ENCODE results near the gene ADARB2.

Gene ADARB2

GRCh38 chr10:1596482-1597099, 140.7 kb downstream of the ADARB2 start:
- in situ Hi-C loops (cut with MboI; ENCODE audit: low sequenced_read_pairs, unreplicated experiment), result no loop called here
- no peak for DNase-seq (ENCODE audit: low spot score)

GRCh38 chr10:1595726-1596125, 141.6 kb downstream of the ADARB2 start:
- DNase-seq (ENCODE audit: low spot score), result no peak
- in situ Hi-C loops (cut with MboI; ENCODE audit: low sequenced_read_pairs, unreplicated experiment), result no loop called here
- no peak for TF ChIP-seq CTCF (IDR thresholded peaks at IDR 0.05; ENCODE audit: borderline replicate concordance, control extremely low read depth, extremely low read depth, insufficient read depth, missing control alignments)

More at GRCh38 chr10:1596482-1597099, 140.7 kb downstream of the ADARB2 start:
- no peak for TF ChIP-seq CTCF (IDR thresholded peaks at IDR 0.05; ENCODE audit: borderline replicate concordance, control extremely low read depth, extremely low read depth, insufficient read depth, missing control alignments)

GRCh38 chr10:1595242-1595600, 142.1 kb downstream of the ADARB2 start:
- DNase-seq (ENCODE audit: low spot score), result no peak
- in situ Hi-C loops (cut with MboI; ENCODE audit: low sequenced_read_pairs, unreplicated experiment), result no loop called here
- no peak for TF ChIP-seq CTCF (IDR thresholded peaks at IDR 0.05; ENCODE audit: borderline replicate concordance, control extremely low read depth, extremely low read depth, insufficient read depth, missing control alignments)

- TF ChIP-seq CTCF (IDR thresholded peaks at IDR 0.05; ENCODE audit: borderline replicate concordance, control extremely low read depth, extremely low read depth, insufficient read depth, missing control alignments), result no peak
- DNase-seq (ENCODE audit: low spot score), result no peak
These were observed 142.7 kb downstream of the ADARB2 start for GRCh38 chr10:1594372-1595241.

GRCh38 chr10:1591742-1592141, 145.6 kb downstream of the ADARB2 start:
- DNase-seq (ENCODE audit: low spot score), result no peak
- no peak for TF ChIP-seq CTCF (IDR thresholded peaks at IDR 0.05; ENCODE audit: borderline replicate concordance, control extremely low read depth, extremely low read depth, insufficient read depth, missing control alignments)
- in situ Hi-C loops (cut with MboI; ENCODE audit: low sequenced_read_pairs, unreplicated experiment), result no loop called here

More at GRCh38 chr10:1594372-1595241, 142.7 kb downstream of the ADARB2 start:
- in situ Hi-C loops (cut with MboI; ENCODE audit: low sequenced_read_pairs, unreplicated experiment), result no loop called here

GRCh38 chr10:1591045-1591444, 146.3 kb downstream of the ADARB2 start:
- no peak for DNase-seq (ENCODE audit: low spot score)
- no peak for TF ChIP-seq CTCF (IDR thresholded peaks at IDR 0.05; ENCODE audit: borderline replicate concordance, control extremely low read depth, extremely low read depth, insufficient read depth, missing control alignments)
- in situ Hi-C loops (cut with MboI; ENCODE audit: low sequenced_read_pairs, unreplicated experiment), result no loop called here

All from GM13976 (cell line).